Measurements from ENCODE around the gene S100A6.

The S100A6 gene

GRCh38 chr1:153506831-153507413 lies 28.9 kb downstream of the S100A6 start:
- Histone ChIP-seq H3K4me3 (ENCODE audit: low read depth in 1 of 2, low read length in 2 of 2) (no peak overlapping the region), H3K4me1 (ENCODE audit: insufficient read depth, low read length) (peaks cover 20% of the 10 kb centered on the region), H3K9me3 (ENCODE audit: low read length) (no peaks in the 10 kb centered on the region), H3K9ac (ENCODE audit: low read length) (no peak overlapping the region), H3K27me3 (ENCODE audit: control insufficient read depth in 1 of 2, insufficient read depth in 2 of 2, low read length in 2 of 2) (no peaks in the 10 kb centered on the region), H3K36me3 (ENCODE audit: insufficient read depth, low read length) (no peaks in the 10 kb centered on the region), H3K27ac (ENCODE audit: low read depth, low read length) (peak overlapping the region; percentile 76)

- peak overlapping the region; percentile 76 for H3K27ac ChIP-seq (ENCODE audit: low read depth, low read length)
These were observed 29.4 kb downstream of the S100A6 start for GRCh38 chr1:153506386-153506785.

GRCh38 chr1:153505576-153505975 lies 30.2 kb downstream of the S100A6 start:
- H3K27me3 ChIP-seq (ENCODE audit: control insufficient read depth in 1 of 2, insufficient read depth in 2 of 2, low read length in 2 of 2): no peaks in the 10 kb centered on the region
- H3K4me1 ChIP-seq (ENCODE audit: insufficient read depth, low read length): peaks cover 20% of the 10 kb centered on the region
- H3K9me3 ChIP-seq (ENCODE audit: low read length): no peaks in the 10 kb centered on the region
- H3K9ac ChIP-seq (ENCODE audit: low read length): no peak overlapping the region
- no peak overlapping the region for H3K4me3 ChIP-seq (ENCODE audit: low read depth in 1 of 2, low read length in 2 of 2)
- H3K27ac ChIP-seq (ENCODE audit: low read depth, low read length): no peak overlapping the region
- H3K36me3 ChIP-seq (ENCODE audit: insufficient read depth, low read length): no peaks in the 10 kb centered on the region

More at GRCh38 chr1:153506386-153506785, 29.4 kb downstream of the S100A6 start:
- no peaks in the 10 kb centered on the region for H3K36me3 ChIP-seq (ENCODE audit: insufficient read depth, low read length)
- no peaks in the 10 kb centered on the region for H3K27me3 ChIP-seq (ENCODE audit: control insufficient read depth in 1 of 2, insufficient read depth in 2 of 2, low read length in 2 of 2)
- H3K9ac ChIP-seq (ENCODE audit: low read length): no peak overlapping the region
- no peaks in the 10 kb centered on the region for H3K9me3 ChIP-seq (ENCODE audit: low read length)
- peaks cover 20% of the 10 kb centered on the region for H3K4me1 ChIP-seq (ENCODE audit: insufficient read depth, low read length)
- no peak overlapping the region for H3K4me3 ChIP-seq (ENCODE audit: low read depth in 1 of 2, low read length in 2 of 2)

GRCh38 chr1:153503766-153504165 lies 32.0 kb downstream of the S100A6 start:
- Histone ChIP-seq H3K36me3 (ENCODE audit: insufficient read depth, low read length) (no peaks in the 10 kb centered on the region), H3K27me3 (ENCODE audit: control insufficient read depth in 1 of 2, insufficient read depth in 2 of 2, low read length in 2 of 2) (no peaks in the 10 kb centered on the region), H3K9ac (ENCODE audit: low read length) (no peak overlapping the region), H3K4me3 (ENCODE audit: low read depth in 1 of 2, low read length in 2 of 2) (no peak overlapping the region), H3K9me3 (ENCODE audit: low read length) (no peaks in the 10 kb centered on the region), H3K27ac (ENCODE audit: low read depth, low read length) (no peak overlapping the region), H3K4me1 (ENCODE audit: insufficient read depth, low read length) (peaks cover 20% of the 10 kb centered on the region)

GRCh38 chr1:153498746-153499145 lies 37.0 kb downstream of the S100A6 start:
- Histone ChIP-seq H3K4me3 (ENCODE audit: low read depth in 1 of 2, low read length in 2 of 2) (no peak overlapping the region), H3K36me3 (ENCODE audit: insufficient read depth, low read length) (no peaks in the 10 kb centered on the region), H3K27me3 (ENCODE audit: control insufficient read depth in 1 of 2, insufficient read depth in 2 of 2, low read length in 2 of 2) (no peaks in the 10 kb centered on the region), H3K4me1 (ENCODE audit: insufficient read depth, low read length) (peaks cover 11% of the 10 kb centered on the region), H3K9me3 (ENCODE audit: low read length) (no peaks in the 10 kb centered on the region), H3K27ac (ENCODE audit: low read depth, low read length) (no peak overlapping the region), H3K9ac (ENCODE audit: low read length) (no peak overlapping the region)

GRCh38 chr1:153495536-153495935 lies 40.3 kb downstream of the S100A6 start:
- no peaks in the 10 kb centered on the region for H3K27me3 ChIP-seq (ENCODE audit: control insufficient read depth in 1 of 2, insufficient read depth in 2 of 2, low read length in 2 of 2)
- H3K36me3 ChIP-seq (ENCODE audit: insufficient read depth, low read length): no peaks in the 10 kb centered on the region

GRCh38 chr1:153494976-153495535 lies 40.7 kb downstream of the S100A6 start:
- Histone ChIP-seq H3K36me3 (ENCODE audit: insufficient read depth, low read length) (no peaks in the 10 kb centered on the region), H3K9me3 (ENCODE audit: low read length) (no peaks in the 10 kb centered on the region), H3K4me3 (ENCODE audit: low read depth in 1 of 2, low read length in 2 of 2) (no peak overlapping the region), H3K4me1 (ENCODE audit: insufficient read depth, low read length) (peaks cover 33% of the 10 kb centered on the region), H3K9ac (ENCODE audit: low read length) (no peak overlapping the region), H3K27me3 (ENCODE audit: control insufficient read depth in 1 of 2, insufficient read depth in 2 of 2, low read length in 2 of 2) (no peaks in the 10 kb centered on the region), H3K27ac (ENCODE audit: low read depth, low read length) (no peak overlapping the region)

More at GRCh38 chr1:153495536-153495935, 40.3 kb downstream of the S100A6 start:
- no peak overlapping the region for H3K4me3 ChIP-seq (ENCODE audit: low read depth in 1 of 2, low read length in 2 of 2)
- H3K4me1 ChIP-seq (ENCODE audit: insufficient read depth, low read length): peaks cover 29% of the 10 kb centered on the region
- no peak overlapping the region for H3K9ac ChIP-seq (ENCODE audit: low read length)
- no peak overlapping the region for H3K27ac ChIP-seq (ENCODE audit: low read depth, low read length)
- H3K9me3 ChIP-seq (ENCODE audit: low read length): no peaks in the 10 kb centered on the region

- H3K27me3 ChIP-seq (ENCODE audit: control insufficient read depth in 1 of 2, insufficient read depth in 2 of 2, low read length in 2 of 2): no peaks in the 10 kb centered on the region
- no peak overlapping the region for H3K4me3 ChIP-seq (ENCODE audit: low read depth in 1 of 2, low read length in 2 of 2)
- H3K36me3 ChIP-seq (ENCODE audit: insufficient read depth, low read length): no peaks in the 10 kb centered on the region
- H3K27ac ChIP-seq (ENCODE audit: low read depth, low read length): no peak overlapping the region
- H3K9me3 ChIP-seq (ENCODE audit: low read length): no peaks in the 10 kb centered on the region
- no peak overlapping the region for H3K9ac ChIP-seq (ENCODE audit: low read length)
- H3K4me1 ChIP-seq (ENCODE audit: insufficient read depth, low read length): peaks cover 35% of the 10 kb centered on the region
These were observed 42.3 kb downstream of the S100A6 start for GRCh38 chr1:153493343-153493960.

GRCh38 chr1:153490272-153491051 lies 45.3 kb downstream of the S100A6 start:
- peaks cover 39% of the 10 kb centered on the region for H3K4me1 ChIP-seq (ENCODE audit: insufficient read depth, low read length)
- H3K36me3 ChIP-seq (ENCODE audit: insufficient read depth, low read length): no peaks in the 10 kb centered on the region
- H3K4me3 ChIP-seq (ENCODE audit: low read depth in 1 of 2, low read length in 2 of 2): no peak overlapping the region
- no peak overlapping the region for H3K9ac ChIP-seq (ENCODE audit: low read length)
- H3K9me3 ChIP-seq (ENCODE audit: low read length): no peaks in the 10 kb centered on the region
- peak overlapping the region; percentile 34 for H3K27ac ChIP-seq (ENCODE audit: low read depth, low read length)
- no peaks in the 10 kb centered on the region for H3K27me3 ChIP-seq (ENCODE audit: control insufficient read depth in 1 of 2, insufficient read depth in 2 of 2, low read length in 2 of 2)

- Histone ChIP-seq H3K4me1 (ENCODE audit: insufficient read depth, low read length) (peaks cover 29% of the 10 kb centered on the region), H3K36me3 (ENCODE audit: insufficient read depth, low read length) (no peaks in the 10 kb centered on the region), H3K4me3 (ENCODE audit: low read depth in 1 of 2, low read length in 2 of 2) (no peak overlapping the region), H3K27me3 (ENCODE audit: control insufficient read depth in 1 of 2, insufficient read depth in 2 of 2, low read length in 2 of 2) (no peaks in the 10 kb centered on the region), H3K27ac (ENCODE audit: low read depth, low read length) (no peak overlapping the region), H3K9me3 (ENCODE audit: low read length) (no peaks in the 10 kb centered on the region), H3K9ac (ENCODE audit: low read length) (no peak overlapping the region)
These were observed 47.1 kb downstream of the S100A6 start for GRCh38 chr1:153488731-153489130.

- Histone ChIP-seq H3K9ac (ENCODE audit: low read length) (no peak overlapping the region), H3K9me3 (ENCODE audit: low read length) (no peaks in the 10 kb centered on the region), H3K36me3 (ENCODE audit: insufficient read depth, low read length) (no peaks in the 10 kb centered on the region)
These were observed 48.1 kb downstream of the S100A6 start for GRCh38 chr1:153487707-153488106.

More at GRCh38 chr1:153487707-153488106, 48.1 kb downstream of the S100A6 start:
- Histone ChIP-seq H3K4me1 (ENCODE audit: insufficient read depth, low read length) (peaks cover 24% of the 10 kb centered on the region), H3K4me3 (ENCODE audit: low read depth in 1 of 2, low read length in 2 of 2) (no peak overlapping the region), H3K27ac (ENCODE audit: low read depth, low read length) (no peak overlapping the region), H3K27me3 (ENCODE audit: control insufficient read depth in 1 of 2, insufficient read depth in 2 of 2, low read length in 2 of 2) (no peaks in the 10 kb centered on the region)
